Mesothelial cell of epicardium (in vitro differentiated cells): ENCODE results near the gene CDH13. TPM values are rescaled to one million over a fixed set of nuclear protein-coding genes. Genes with fewer than 3 reads are reported as not detected.
A peak's percentile ranks its signal among the peaks of the same experiment; 100 is the strongest.

Source experiments
- DNase-seq, 2 experiments: peaks; one replicate each; pipeline ENCODE4 v3.0.0; 2021; ENCODE audit warnings: low spot score in 2 of 2; ENCODE audit not compliant: unreplicated experiment in 2 of 2
- H3K27ac Mint-ChIP-seq: 2 replicates; pipeline ENCODE4 v1.8.0; 2021; ENCODE audit warnings: mixed read lengths
- H3K27me3 Mint-ChIP-seq: 2 replicates; pipeline ENCODE4 v1.8.0; 2021; ENCODE audit warnings: low read depth, mixed read lengths
- H3K36me3 Mint-ChIP-seq: 2 replicates; pipeline ENCODE4 v1.8.0; 2021; ENCODE audit warnings: mixed read lengths
- H3K4me1 Mint-ChIP-seq: 2 replicates; pipeline ENCODE4 v1.8.0; 2021; ENCODE audit warnings: mixed read lengths
- H3K4me3 Mint-ChIP-seq: 2 replicates; pipeline ENCODE4 v1.8.0; 2021; ENCODE audit warnings: mild to moderate bottlenecking, moderate library complexity, mixed read lengths
- H3K9me3 Mint-ChIP-seq: 2 replicates; pipeline ENCODE4 v1.8.0; 2021; ENCODE audit warnings: mixed read lengths
- total RNA-seq: library from RNA; stranded (reverse); gene quantifications from 3 replicates; pipeline ENCODE4 v1.2.1, GENCODE V29; 2021
- TF ChIP-seq, protein P1 (sequence below): fragments of 200-600 bp; sonication (generic); IDR thresholded peaks from one replicate; pipeline ENCODE4 v1.5.0; 2021; ENCODE audit warnings: antibody characterized with exemption; ENCODE audit not compliant: unreplicated experiment

CDH13 gene
- total RNA-seq, 1 donor from 2014 or later: 0.80 TPM

DNA sequence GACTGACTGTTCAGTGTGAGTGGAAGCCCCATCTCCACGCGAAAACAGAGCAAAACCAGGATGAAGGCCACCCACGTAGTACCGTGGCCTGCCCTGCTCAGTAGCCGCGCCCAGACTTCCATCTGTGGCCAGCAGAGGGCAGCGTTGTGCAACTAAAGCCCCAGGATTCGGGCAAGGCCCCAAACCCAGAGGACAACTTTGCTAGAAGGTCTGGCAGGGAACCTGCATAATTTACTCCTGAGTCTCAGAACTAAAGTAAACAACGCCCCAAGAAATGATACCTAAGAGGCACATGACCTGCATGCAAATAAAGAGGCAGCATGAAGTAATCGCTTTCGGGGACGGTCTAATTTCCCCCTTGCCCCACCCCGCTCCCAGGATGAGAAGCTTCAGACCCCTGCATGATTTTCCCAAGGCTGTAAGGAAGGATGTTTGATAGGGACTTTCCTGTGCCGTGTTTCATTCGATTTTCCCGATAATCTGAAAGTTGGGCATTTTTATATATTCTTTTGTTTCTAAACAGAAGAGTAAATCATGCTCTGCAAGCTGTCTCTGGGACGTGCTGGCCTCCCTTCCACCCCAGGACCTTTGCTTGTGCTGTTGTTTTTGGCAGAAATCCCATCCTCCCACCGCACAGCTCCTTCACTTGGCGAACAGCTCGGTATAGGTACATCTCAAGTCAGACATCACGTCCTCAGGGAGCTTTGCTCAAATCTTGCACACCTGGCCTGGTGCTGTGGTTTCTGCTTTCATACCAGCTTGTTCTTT, 1199.6 kb downstream of the CDH13 start:
- H3K36me3 Mint-ChIP-seq: no peaks in the 10 kb centered on the region
- TF ChIP-seq, protein P1, sequence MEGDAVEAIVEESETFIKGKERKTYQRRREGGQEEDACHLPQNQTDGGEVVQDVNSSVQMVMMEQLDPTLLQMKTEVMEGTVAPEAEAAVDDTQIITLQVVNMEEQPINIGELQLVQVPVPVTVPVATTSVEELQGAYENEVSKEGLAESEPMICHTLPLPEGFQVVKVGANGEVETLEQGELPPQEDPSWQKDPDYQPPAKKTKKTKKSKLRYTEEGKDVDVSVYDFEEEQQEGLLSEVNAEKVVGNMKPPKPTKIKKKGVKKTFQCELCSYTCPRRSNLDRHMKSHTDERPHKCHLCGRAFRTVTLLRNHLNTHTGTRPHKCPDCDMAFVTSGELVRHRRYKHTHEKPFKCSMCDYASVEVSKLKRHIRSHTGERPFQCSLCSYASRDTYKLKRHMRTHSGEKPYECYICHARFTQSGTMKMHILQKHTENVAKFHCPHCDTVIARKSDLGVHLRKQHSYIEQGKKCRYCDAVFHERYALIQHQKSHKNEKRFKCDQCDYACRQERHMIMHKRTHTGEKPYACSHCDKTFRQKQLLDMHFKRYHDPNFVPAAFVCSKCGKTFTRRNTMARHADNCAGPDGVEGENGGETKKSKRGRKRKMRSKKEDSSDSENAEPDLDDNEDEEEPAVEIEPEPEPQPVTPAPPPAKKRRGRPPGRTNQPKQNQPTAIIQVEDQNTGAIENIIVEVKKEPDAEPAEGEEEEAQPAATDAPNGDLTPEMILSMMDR: peak; percentile 91
- H3K4me3 Mint-ChIP-seq: no peak overlapping the region
- DNase-seq: peak; percentile 66 to 91
- peaks cover 2% of the 10 kb centered on the region for H3K27me3 Mint-ChIP-seq
- no peaks in the 10 kb centered on the region for H3K9me3 Mint-ChIP-seq
- H3K27ac Mint-ChIP-seq: no peak overlapping the region
- no peaks in the 10 kb centered on the region for H3K4me1 Mint-ChIP-seq

- peaks cover 6% of the 10 kb centered on the region for H3K9me3 Mint-ChIP-seq
- DNase-seq: no peak
- H3K27ac Mint-ChIP-seq: no peak overlapping the region
- TF ChIP-seq, protein P1: no peak
- H3K4me1 Mint-ChIP-seq: peaks cover 1% of the 10 kb centered on the region
- H3K27me3 Mint-ChIP-seq: peaks cover 2% of the 10 kb centered on the region
- H3K36me3 Mint-ChIP-seq: no peaks in the 10 kb centered on the region
- H3K4me3 Mint-ChIP-seq: no peak overlapping the region
Measured at GRCh38 chr16:83830091-83830768, 1203.5 kb downstream of the CDH13 start.

- no peak for DNase-seq
- TF ChIP-seq, protein P1: no peak
- Mint-ChIP-seq H3K36me3 (no peaks in the 10 kb centered on the region), H3K27me3 (peaks cover 2% of the 10 kb centered on the region), H3K4me1 (peaks cover 6% of the 10 kb centered on the region), H3K9me3 (peaks cover 6% of the 10 kb centered on the region), H3K27ac (no peak overlapping the region), H3K4me3 (no peak overlapping the region)
Measured at GRCh38 chr16:83830769-83831455, 1204.1 kb downstream of the CDH13 start.

DNA sequence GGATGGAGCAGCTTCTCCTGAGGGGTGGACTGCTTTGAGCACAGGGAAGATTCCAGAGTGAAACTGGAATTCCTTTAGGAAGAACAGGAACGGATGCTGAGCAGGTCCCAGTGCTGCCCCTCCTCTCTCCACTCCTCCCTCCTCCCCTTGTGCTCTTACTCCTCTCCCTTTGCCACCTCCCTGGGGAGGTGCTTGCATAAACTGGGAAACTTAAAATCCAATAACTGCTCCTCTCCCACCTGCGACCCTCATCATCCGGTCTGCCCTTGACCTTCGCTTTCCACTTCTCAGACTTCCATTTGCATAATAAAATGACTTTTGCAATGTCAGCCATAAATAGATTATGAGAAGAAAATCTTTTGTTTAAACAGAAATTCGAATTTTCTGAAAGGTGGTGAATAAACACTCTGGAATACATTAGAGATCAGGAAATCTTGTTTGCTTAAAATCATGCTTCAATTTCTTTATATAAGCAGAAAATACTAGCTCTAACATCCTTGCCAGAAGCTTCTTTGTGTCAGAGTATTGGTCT, 1204.8 kb downstream of the CDH13 start:
- peaks cover 6% of the 10 kb centered on the region for H3K9me3 Mint-ChIP-seq
- TF ChIP-seq, protein P1: no peak
- DNase-seq: no peak
- no peak overlapping the region for H3K4me3 Mint-ChIP-seq
- H3K27me3 Mint-ChIP-seq: peaks cover 2% of the 10 kb centered on the region
- H3K4me1 Mint-ChIP-seq: peaks cover 11% of the 10 kb centered on the region
- no peak overlapping the region for H3K27ac Mint-ChIP-seq
- H3K36me3 Mint-ChIP-seq: no peaks in the 10 kb centered on the region

DNA sequence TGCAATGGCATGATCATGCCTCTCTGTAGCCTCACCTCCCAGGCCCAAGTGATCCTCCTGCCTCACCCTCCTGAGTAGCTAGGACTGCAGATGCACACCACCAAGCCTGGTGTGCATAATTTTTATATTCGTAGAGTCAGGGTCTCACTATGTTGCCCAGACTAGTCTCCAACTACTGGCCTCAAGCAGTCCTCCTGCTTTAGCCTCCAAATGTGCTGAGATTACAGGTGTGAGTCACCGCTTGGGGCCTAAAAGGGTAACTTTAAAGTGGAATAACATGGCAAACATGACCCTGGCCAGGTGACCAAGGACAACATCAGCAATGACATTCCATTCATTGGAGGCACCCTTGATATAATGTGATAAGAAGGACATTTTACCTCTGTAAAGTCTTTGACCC, 1207.2 kb downstream of the CDH13 start:
- peaks cover 17% of the 10 kb centered on the region for H3K4me1 Mint-ChIP-seq

More for the DNA sequence above, 1207.2 kb downstream of the CDH13 start:
- DNase-seq: no peak
- TF ChIP-seq, protein P1: no peak
- no peak overlapping the region for H3K27ac Mint-ChIP-seq
- H3K9me3 Mint-ChIP-seq: peaks cover 6% of the 10 kb centered on the region
- H3K4me3 Mint-ChIP-seq: no peak overlapping the region
- peaks cover 2% of the 10 kb centered on the region for H3K27me3 Mint-ChIP-seq
- H3K36me3 Mint-ChIP-seq: no peaks in the 10 kb centered on the region
